A549 (cell line): ENCODE results near the gene PNMA1.

Experiments
- CBX2 ChIP-seq: fragments of 200-600 bp; sonication (generic); IDR thresholded peaks from 2 replicates; pipeline ENCODE4 v1.6.1; 2016; ENCODE audit warnings: low read depth, mild to moderate bottlenecking, borderline replicate concordance
- EP300 ChIP-seq, 2 experiments: fragments of >200 bp; sonication (Bioruptor Twin); formaldehyde crosslinking; IDR thresholded peaks; 2 replicates in 1 of 2; 3 replicates in 1 of 2; pipeline ENCODE4 v1.6.1; 2016 to 2017
- RCOR1 ChIP-seq: fragments of 150-350 bp; IDR thresholded peaks from 2 replicates; pipeline ENCODE4 v1.6.1; 2014; ENCODE audit warnings: antibody characterized with exemption, low read length, low read depth
- RNF2 ChIP-seq: fragments of 200-600 bp; sonication (generic); IDR thresholded peaks from 2 replicates; pipeline ENCODE4 v1.6.1; 2016; ENCODE audit warnings: low read depth, mild to moderate bottlenecking, antibody characterized with exemption, moderate library complexity, borderline replicate concordance
- TF ChIP-seq, protein P1 (sequence below): fragments of >200 bp; sonication (Bioruptor Twin); formaldehyde crosslinking; IDR thresholded peaks from 3 replicates; pipeline ENCODE4 v1.5.1; 2016
- TF ChIP-seq, protein P2 (sequence below): IDR thresholded peaks from 2 replicates; pipeline ENCODE4 v1.6.1; 2012

DNA sequence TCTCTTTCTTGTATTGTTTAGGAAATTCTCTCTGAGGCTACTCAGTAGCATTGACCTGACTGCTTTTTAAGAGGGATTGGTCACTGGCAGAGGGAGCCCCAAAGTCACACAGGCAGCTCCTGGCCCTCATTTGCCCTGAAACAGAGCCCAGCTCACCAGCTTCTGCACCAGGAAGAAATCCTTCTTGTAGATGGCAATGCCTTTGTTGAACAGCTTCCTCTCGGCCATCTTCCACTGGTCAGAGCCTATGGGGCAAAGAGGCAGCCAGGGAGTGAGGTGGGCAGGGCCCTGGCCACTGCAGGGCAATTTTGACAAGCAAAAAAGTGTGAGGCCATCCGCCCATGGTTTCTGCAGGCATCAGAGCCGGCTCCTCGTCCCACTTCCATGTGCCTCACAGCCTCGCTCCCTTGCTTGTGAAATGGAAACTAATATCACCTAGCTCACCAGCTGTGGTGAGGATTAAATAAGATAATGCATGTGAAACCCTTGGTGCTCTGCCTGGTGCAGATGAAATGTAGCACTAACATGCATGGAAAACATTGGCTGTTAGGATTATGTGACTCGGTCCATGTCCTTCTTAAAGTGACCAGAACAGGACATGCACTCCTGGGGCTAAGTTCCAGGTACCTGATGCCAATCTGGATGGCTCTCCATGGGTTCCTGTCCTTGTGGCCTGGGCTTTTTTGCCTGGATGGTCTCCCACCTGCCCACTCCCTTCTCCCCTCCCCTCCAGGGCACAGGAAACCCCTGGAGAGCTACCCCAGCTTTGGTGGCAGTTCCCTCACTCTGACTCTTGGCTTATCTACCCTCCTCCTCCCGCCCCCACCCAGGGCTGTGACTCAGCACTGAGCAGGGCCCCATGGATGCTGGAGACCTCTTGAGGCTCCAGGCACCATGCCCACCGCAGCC, 11.2 kb upstream of the PNMA1 start:
- TF ChIP-seq RCOR1 (no peak), CBX2 (no peak), RNF2 (no peak), EP300 (IDR thresholded peaks at IDR 0.05) (no peak)
- TF ChIP-seq, protein P1, sequence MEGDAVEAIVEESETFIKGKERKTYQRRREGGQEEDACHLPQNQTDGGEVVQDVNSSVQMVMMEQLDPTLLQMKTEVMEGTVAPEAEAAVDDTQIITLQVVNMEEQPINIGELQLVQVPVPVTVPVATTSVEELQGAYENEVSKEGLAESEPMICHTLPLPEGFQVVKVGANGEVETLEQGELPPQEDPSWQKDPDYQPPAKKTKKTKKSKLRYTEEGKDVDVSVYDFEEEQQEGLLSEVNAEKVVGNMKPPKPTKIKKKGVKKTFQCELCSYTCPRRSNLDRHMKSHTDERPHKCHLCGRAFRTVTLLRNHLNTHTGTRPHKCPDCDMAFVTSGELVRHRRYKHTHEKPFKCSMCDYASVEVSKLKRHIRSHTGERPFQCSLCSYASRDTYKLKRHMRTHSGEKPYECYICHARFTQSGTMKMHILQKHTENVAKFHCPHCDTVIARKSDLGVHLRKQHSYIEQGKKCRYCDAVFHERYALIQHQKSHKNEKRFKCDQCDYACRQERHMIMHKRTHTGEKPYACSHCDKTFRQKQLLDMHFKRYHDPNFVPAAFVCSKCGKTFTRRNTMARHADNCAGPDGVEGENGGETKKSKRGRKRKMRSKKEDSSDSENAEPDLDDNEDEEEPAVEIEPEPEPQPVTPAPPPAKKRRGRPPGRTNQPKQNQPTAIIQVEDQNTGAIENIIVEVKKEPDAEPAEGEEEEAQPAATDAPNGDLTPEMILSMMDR = no peak
- TF ChIP-seq, protein P2, sequence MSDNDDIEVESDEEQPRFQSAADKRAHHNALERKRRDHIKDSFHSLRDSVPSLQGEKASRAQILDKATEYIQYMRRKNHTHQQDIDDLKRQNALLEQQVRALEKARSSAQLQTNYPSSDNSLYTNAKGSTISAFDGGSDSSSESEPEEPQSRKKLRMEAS = no peak
